DMS79 (cell line): ENCODE data around the gene PHF2.
"Not testable (repeated sequence)": the region's sequence is repeated elsewhere in the genome, so short reads cannot be mapped to it uniquely, and the experiment has no call there.

Experiments used
- DNase-seq: peaks from one replicate; lab custom pipeline; 2025; lab: John Stamatoyannopoulos, UW

PHF2 gene

DNA sequence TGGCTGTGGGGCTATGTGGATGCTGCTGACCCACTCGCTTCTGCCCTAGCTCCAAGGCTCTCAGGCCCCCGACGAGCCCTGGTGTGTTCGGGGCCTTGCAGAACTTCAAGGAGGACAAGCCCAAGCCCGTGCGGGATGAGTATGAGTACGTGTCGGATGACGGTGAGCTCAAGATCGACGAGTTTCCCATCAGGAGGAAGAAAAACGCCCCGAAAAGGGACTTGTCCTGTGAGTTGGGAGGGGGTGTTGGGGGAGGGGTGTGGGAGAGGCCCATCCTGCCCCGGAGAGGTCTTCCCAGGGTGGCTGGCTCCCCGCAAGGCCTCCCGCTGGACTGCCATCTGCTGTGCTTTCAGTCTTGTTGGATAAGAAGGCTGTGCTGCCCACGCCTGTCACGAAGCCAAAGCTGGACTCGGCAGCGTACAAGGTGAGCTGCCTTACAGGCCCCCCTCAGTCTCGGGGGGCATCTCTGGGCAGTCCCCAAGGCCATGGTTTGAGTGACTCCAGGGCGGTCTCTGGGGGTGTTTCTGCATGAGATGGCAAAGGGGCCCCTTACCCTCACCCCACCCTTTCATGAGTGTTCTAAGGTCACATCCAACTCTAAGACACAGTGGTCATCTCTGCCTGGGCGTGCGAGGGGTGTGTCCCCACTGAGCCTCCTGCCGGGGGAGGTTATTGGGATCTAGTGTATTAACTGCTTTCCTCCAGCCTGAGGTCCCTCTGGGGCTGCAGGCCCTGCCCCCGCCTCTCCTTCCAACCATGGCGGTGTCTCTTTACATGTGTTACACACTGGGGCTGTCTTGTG lies 89.5 kb downstream of the PHF2 start:
- no peak for DNase-seq

DNA sequence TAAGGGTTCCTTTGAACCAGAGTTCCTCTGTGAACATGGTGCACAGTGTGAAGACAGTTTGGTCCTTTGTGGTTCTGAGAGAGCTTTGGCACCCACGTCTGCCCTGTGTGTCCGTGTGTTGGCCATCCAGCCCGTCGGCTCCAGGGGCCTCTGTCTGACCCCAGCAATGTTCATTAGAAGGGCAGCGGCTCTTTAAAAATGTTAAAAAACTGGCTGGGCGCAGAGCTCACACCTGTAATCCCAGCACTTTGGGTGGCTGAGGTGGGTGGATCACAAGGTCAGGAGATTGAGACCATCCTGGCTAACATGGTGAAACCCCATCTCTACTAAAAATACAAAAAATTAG lies 90.0 kb downstream of the PHF2 start:
- not testable (repeated sequence) for DNase-seq

DNA sequence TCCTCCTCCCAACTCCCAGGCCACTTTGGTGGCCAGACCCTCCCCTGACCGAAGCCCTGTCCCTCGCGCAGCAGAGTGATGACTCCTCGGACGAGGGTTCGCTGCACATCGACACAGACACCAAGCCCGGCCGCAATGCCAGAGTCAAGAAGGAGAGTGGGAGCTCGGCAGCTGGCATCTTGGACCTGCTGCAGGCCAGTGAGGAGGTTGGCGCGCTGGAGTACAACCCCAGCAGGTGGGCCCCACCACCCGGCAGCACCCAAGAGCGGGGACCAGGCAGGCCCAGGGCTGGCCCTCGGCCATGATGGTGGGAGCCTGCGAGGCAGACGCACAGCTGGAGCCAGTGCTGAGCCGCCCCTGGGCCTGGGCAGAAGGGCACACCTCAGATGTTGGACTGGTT lies 90.6 kb downstream of the PHF2 start:
- no peak for DNase-seq

DNA sequence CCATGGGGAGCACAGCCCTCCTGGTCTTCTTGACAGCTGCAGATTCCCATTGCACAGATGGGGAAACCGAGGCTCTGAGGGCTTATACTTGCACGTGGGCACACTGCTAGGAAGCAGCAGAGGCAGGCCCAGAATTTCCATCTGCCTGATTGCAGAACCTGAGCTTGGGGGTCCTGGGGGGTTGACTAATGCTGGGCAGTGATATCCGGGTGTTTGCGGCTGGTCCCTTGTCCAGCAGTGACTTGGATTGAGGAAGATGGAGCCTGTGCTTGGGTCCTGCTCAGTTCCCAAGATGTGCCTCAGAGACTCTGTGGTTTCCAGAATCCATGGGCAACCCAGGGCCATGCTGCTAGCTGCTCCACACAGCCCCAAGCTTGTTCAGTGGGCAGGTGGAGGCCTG lies 91.2 kb downstream of the PHF2 start:
- DNase-seq, result no peak

DNA sequence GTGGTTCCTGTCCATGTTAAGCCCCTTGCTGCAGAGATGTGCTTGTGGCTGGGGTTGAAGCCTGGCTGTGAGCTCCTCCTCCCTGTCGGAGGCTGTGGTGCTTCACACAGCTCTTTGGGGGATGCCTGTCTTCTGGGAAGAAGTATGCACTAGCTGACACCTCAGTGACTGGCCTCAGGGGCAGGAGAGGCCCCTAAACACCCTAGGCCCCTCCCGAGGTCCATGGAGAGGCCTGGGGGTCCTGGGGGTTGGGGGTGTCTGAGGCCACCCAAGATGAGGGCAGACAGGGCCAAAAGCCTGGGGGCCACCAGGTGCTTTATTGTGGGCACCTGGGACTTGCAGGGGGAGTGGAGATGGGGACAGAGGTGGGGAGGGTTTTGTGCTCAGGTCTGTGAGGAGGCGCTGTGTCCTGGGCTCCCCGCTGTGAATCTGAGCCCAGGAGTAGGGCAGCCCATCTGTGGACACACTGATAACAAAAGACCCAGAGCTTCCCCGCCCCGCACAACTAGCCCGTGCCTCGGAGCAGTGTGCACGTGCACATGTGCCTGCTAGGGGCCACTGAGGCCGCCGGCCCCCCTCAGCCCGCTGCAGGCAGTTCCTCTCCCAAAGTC lies 92.0 kb downstream of the PHF2 start:
- DNase-seq, result no peak

DNA sequence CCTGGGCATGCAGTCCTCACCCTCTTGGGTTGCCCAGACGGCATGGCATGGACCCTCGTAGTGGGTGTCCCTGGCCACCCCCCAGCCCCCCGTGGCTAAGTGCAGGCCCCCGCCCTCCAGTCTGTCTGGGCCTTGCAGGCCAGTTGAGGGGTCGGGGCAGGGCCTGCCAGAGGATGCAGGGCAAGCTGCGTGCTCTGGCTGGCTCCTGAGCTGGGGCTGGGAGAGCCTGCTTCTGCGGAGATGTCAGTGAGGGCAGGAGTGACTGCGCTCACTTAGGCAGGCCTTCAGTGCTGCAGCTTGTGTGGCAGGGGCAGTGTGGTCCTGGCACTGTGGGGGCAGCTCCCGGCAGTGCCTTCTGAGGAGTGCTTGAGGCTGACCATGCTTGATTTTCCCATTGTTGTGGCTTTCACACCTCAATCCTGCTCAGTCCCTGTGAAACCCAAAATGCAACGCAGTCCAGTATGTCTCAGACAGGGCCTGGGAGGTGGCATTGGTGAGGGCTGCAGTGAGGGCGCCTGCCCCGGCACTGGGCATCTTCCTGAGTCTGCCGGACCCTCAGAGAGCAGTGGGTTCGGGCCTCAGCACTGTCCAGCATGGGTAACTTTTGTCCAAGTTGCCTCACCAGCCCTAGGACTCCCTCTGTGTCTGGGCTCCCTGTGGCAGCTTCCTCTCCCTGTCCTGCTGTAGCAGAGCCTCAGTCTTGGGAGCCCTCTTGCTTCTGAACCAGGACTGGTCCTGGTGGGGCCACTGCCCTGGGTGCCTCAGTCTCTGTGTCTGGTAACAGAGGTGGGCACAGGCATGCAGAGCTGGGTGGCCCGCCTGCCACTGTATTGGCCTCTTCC lies 93.0 kb downstream of the PHF2 start:
- no peak for DNase-seq

DNA sequence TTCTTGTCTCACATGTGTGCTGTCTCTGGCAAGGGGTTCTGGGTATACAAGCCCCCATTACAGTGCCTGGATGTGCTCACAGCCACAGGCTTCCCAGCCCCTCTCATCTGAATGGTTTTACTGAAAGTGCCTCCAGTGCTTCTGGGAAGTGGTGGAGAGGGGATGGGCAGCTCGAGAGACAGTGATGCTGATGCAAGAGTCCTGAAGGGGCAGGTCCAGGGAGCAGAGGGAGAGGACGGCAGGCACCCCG lies 93.5 kb downstream of the PHF2 start:
- DNase-seq, result no peak

DNA sequence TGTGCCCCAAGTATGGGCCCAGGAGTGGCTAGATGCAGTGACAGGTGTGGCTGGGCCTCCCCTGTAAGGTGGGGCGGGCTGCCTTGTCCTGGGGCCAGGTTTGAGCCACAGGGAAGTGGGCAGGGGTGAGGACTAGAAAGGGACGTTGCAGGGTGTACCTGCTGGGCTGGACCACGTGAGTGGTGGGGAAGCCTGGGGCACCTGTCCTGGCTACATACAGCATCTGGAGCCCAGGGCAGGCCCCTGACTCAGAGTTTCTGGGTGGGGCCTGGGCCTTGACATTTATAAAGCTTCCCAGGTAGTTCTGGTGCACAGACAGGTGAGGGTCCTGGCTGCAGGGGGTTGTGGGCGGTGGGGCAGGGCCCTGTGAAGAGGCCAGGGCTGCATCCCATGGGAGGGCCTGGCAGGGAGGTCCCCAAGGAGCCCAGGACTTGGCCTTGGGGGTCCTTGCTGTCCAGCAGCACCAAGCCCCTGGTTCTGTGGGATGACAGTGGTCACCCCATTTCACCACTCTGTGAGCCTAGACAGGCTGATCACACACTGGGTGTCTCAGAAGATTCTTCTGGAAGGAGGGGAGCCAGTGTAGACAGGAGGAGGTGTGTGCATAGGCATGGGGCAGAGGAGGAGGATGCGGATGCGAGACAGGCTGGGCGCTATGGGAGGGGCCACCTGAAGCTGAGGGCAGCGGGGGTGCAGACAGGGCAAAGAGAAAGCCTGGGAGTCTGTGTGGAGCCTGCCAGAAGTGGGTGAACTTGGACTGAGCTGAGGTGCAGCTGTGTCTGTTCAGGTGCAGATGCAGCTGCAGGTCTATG lies 94.0 kb downstream of the PHF2 start:
- DNase-seq, result no peak

DNA sequence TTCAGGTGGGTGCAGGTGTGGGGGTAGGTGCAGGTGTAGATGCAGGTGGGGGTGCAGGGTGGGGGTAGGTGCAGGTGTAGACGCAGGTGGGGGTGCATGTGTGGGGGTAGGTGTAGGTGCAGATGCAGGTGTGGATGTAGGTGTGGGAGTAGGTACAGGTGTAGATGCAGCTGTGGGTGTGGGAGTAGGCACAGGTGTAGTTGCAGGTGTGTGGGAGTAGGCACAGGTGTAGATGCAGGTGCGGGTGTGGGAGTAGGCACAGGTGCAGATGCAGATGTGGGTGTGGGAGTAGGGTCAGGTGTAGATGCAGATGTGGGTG lies 94.6 kb downstream of the PHF2 start:
- no peak for DNase-seq

DNA sequence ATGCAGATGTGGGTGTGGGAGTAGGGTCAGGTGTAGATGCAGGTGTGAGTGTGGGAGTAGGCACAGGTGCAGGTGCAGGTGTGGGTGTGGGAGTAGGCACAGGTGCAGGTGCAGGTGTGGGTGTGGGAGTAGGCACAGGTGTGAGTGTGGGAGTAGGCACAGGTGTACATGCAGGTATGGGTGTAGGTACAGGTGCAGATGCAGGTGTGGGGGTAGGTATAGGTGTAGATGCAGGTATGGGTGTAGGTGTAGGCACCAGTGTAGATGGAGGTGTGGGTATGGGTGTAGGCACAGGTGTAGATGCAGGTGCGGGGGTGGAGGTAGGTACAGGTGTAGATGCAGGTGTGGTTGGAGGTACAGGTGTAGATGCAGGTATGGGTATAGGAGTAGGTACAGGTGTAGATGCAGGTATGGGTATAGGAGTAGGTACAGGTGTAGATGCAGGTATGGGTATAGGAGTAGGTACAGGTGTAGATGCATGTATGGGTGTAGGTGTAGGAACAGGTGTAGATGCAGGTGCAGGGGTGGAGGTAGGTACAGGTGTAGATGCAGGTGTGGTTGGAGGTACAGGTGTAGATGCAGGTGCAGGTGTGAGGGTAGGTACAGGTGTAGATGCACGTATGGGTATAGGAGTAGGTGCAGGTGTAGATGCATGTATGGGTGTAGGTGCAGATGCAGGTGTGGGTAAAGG lies 96.1 kb downstream of the PHF2 start:
- not testable (repeated sequence) for DNase-seq

DNA sequence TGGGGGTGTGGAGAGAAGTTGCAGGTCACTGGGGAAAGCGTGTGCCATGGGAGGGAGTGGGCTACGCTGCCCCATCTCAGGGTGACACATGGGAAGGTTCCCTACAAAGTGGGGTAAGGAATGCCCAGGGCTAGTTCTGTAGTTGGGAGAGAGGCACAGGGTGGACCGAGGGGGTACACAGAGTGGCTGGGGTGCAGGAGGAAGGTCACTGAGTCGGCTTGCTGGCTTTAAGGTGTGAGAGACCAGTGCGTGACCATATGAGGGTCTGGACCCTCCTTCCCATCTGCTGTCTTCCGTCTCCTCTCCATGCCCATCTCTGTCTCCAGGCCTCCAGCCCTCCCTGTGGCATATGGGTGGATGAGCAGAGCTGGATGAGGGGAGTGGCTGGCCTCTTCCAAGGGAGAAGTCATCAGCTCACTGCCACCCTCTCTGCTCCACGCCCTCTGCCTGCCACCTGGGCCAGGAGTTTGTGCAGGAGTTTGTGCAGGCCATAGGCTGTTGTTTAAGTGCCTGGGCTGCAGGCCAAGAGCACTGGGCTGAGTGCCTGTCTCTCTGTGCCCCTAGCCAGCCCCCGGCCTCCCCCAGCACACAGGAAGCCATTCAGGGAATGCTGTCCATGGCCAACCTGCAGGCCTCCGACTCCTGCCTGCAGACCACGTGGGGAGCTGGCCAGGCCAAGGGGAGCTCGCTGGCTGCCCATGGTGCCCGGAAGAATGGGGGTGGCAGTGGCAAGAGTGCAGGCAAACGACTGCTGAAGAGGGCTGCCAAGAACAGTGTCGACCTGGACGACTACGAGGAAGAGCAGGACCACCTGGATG lies 96.8 kb downstream of the PHF2 start:
- no peak for DNase-seq

DNA sequence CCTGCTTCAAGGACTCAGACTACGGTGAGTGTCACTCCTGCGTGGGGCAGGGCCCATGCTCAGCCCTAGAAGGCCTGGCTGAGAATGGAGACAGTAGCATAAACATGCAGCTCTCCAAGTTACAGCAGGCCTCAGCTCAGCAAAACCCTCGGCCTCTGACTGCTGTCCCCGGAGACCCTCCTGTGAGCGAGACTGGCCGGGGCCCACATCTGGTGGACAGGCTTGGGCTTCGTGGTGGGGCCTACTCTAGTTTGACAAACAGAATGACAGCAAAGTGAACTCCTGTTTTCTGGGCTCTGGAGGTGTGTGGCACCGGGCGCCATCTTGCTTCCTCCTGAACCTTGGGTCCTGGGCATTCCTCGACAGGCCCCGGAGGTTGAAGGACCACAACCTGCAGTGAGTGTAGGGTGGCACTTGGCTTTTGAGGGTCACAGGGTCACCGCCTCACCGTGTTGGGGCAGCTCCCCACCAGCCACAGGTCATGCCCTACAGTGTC lies 97.5 kb downstream of the PHF2 start:
- no peak for DNase-seq

DNA sequence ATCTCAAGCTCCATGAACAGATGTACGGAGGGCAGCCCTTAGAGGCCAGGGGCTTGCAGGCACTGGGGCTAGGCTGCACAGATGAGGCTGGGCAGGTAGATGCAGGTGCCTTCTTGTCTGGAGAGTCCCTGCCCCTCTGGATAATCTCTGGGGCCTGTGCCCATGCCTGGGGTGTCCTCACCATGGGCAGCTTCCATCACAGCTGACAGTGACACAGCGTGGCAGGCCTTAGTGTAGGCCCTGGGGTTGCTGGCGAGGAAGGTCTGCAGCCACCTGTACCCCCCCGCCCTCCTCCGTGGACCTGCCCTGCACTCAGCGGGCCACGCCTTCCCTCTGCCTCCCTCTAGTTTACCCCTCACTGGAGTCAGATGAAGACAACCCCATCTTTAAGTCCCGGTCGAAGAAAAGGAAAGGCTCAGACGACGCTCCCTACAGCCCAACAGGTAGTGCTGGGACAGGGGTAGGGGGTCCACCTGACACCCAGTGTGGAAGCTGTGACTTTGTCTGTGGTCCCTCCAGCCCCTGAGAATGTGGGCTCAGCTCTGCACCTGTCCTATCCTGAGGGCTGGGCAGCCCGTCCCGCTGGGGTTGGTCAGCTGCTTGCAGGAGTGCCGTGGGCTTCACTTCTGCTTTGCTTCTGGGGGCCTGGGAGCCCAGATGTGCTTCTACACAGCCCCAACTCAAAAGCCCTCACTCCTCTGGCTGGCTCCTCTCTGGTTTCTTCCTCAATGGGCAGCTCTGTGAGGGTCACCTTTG lies 98.4 kb downstream of the PHF2 start:
- DNase-seq, result no peak

DNA sequence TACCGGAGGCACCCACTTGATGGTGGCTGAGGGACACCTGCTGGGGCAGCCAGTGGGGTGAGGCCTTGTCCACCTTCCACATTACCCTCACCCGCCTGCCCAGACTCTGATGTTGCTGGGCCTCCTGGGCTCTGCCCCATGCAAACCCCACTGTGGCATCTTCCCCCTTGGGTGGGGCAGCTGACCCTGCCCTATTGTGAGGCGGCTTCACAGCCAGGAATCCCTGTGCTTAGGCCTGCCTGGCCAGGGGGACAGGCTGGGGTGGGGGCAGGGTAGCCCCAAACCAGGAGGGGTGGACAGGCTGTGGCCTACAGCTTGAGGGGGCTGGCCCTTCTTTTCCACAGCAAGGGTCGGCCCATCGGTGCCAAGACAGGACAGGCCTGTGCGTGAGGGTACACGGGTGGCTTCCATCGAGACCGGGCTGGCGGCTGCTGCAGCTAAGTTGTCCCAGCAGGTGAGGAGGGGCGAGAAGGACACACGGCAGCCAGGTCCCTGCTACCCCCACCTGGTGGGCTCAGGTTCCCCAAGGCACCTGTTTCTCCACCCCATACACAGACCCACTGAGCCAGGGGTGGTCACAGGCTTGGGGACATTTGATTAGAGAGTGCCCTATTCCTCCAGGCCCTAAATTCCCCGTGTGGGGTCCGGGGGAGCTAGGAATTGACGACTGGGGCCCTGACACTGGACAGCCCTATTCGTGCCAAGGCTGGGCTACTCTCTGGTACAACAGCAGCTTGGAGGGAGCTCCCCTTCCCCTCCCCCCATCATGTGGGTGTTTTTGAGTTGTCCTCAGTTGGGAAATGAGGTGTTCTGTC lies 99.2 kb downstream of the PHF2 start:
- DNase-seq, result no peak

DNA sequence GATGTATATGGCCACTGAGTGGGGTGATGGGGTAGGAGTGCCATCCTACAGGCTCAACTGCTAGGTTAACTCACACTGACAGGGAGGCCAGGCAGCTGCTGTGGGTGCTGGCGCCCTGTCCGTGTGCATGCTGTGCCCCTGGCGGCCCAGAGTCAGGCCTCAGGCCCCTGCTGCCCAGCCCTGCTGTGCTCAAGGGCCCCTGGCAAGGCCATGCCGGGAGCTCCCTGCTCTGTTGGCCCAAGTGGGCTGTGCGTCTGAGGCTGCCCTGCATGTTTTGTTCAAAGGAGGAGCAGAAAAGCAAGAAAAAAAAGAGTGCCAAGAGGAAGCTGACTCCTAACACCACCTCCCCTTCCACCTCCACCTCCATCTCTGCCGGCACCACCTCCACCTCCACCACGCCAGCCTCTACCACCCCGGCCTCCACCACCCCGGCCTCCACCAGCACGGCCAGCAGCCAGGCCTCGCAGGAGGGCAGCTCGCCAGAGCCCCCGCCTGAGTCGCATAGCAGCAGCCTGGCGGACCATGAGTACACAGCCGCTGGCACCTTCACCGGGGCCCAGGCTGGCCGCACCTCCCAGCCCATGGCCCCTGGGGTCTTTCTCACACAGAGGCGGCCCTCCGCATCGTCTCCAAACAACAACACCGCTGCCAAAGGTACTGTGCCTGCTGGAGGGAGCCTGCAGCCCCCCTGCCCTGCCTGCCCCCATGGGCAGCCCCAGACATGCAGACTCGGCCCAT lies 100.1 kb downstream of the PHF2 start:
- DNase-seq, result no peak

DNA sequence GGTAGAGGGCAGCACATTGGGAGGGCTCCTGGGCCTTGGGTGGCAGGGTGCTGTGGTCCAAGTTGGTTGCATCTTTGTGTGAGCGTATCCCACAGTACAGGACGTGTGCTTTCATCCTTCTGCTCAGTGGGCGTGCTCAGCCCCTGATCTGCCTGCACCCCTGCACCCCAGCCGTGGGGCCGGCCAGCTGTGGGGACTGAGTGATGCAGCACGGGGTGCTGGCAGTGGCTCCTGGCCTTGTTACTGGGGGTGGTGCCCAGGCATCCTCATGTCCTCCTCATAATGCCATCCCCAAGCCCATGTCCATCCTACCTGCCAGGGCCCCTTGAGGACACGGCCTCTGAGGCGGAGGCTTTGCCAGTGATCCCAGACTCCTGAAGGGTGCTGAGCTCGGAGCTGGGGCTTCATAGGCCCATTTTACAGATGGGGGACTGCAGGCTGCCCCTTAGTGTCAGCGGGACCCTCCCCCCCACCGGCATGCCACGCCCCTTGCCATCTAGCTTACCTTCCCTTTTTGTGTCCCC lies 100.7 kb downstream of the PHF2 start:
- no peak for DNase-seq

DNA sequence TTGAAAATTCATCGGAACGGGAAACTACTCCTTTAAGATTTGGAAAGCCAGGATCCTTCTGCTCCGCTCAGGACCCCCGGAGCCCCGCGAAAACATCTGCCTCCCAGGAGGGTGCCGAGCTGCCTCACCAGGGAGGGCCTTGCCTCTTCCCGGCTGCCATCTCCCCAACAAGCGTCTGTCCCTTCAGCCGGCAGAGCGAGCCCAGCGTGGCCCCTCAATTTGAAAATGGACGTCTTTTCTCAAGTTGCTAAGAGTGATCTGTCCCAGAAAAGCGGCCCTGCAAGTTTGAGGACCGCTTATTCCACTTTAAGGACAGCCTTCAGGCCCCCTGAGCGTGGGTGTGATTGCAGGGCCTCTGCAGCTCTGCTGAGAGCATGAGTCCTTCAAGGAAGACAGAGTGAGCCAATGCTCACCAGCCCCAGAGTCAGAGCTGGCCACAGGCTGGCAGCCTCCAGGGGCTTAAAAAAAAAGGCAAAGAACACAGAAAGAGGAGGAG lies 101.3 kb downstream of the PHF2 start:
- no peak for DNase-seq
